ENCODE data around the gene PPP1R18.
A peak's percentile ranks its signal among the peaks of the same experiment; 100 is the strongest.

GRCh38 chr6:30725713-30726505, 39.5 kb upstream of the PPP1R18 start:
- TF ChIP-seq CTCF (IDR thresholded peaks at IDR 0.05) (no peak), POLR2A (IDR thresholded peaks at IDR 0.05) (peak in 1 of 2 donors; percentile 6)
